HG02970 (cell line): Measurements from ENCODE around the gene P2RX4.
"Not testable (repeated sequence)": the region's sequence is repeated elsewhere in the genome, so short reads cannot be mapped to it uniquely, and the experiment has no call there.

ENCODE experiments used
- ATAC-seq: cut with Tn5 transposase; IDR thresholded peaks from one replicate; pipeline ENCODE4 v1.9.1; 2021; ENCODE audit warnings: mild to moderate bottlenecking, moderate library complexity, moderate number of reproducible peaks; ENCODE audit not compliant: unreplicated experiment, low FRiP score

Gene P2RX4, protein sequence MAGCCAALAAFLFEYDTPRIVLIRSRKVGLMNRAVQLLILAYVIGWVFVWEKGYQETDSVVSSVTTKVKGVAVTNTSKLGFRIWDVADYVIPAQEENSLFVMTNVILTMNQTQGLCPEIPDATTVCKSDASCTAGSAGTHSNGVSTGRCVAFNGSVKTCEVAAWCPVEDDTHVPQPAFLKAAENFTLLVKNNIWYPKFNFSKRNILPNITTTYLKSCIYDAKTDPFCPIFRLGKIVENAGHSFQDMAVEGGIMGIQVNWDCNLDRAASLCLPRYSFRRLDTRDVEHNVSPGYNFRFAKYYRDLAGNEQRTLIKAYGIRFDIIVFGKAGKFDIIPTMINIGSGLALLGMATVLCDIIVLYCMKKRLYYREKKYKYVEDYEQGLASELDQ

DNA sequence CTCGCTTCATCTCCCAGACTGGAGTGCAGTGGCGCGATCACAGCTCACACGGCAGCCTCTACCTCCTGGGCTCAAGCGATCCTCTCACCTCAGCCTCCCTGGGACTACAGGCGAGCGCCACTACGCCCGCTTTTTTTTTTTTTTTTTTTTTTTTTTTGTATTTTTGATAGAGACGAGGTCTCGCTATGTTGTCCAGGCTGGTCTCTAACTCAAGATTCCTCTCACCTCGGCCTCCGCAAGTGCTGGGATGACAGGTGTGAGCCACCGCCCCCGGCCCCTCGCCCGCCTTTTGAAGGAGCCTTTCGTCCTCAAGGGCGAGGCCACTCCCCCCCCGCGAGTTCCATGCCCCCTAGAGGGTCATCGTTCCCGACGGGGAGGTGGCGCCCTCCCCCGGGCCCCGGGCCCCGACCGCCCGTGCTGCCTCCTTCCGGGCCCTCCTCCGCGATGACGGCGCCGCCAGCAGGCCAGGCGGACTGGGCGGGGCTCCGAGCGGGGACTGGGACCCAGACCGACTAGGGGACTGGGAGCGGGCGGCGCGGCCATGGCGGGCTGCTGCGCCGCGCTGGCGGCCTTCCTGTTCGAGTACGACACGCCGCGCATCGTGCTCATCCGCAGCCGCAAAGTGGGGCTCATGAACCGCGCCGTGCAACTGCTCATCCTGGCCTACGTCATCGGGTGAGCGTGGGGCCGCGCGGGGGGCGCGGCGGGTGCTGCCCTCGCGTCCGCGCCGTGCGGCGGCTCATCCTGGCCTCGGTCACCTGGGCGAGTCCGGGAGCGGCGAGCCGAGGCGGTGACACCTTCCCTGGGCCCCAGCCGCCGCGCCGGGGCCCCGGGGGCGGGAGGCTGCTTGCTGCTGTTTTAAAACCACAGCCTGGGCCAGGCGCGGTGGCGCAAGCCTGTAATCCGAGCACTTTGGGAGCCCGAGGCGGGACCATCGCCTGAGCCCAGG, at the start of gene P2RX4:
Gene P2RX4, plus strand, starts transcription at position 506 of the 949 bp plus-strand sequence. Its CDS starts 36 bp downstream, at position 542.
- peak; percentile 70 for ATAC-seq

DNA sequence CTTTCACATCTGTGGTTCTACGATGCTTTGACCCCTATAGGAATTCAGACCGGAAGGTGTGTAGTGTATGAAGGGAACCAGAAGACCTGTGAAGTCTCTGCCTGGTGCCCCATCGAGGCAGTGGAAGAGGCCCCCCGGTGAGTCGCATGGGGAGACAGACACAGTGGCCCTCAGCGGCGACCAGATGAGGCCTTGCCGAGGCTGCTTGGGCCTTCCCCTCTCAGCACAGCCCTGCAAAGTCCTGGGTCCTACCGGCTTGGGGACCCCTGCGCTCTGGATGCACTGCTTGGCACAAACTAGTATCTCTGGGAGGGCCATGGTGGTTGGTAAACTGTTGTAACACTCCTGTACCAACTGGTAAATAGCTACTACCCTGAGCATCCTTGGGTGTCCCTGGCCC, 47.5 kb upstream of the P2RX4 start:
- no peak for ATAC-seq

- no peak for ATAC-seq
Measured at GRCh38 chr12:121162985-121163384, 46.9 kb upstream of the P2RX4 start.

- not testable (repeated sequence) for ATAC-seq
Measured at GRCh38 chr12:121164839-121165238, 45.1 kb upstream of the P2RX4 start.

GRCh38 chr12:121165316-121165715, 44.6 kb upstream of the P2RX4 start:
- no peak for ATAC-seq

DNA sequence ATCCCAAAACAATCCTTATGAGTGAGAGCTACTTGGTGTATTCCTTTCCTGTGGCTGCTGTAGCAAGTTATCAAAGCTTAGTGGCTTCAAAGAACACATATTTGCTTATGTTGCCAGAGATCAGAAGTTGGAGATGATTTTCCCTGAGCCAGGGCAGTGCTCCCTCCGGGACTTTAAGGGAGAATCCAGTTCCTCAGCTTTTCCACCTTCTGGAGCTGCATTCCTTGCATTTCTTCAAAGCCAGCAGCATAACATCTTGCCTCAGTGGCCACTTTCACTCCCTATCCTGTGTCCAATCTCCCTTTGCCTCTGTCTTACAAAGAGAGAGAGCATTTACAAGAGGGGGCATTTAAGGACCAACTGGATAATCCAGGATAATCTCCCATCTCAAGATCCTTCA, 43.6 kb upstream of the P2RX4 start:
- no peak for ATAC-seq

GRCh38 chr12:121167232-121167820, 42.6 kb upstream of the P2RX4 start:
- ATAC-seq, result no peak

DNA sequence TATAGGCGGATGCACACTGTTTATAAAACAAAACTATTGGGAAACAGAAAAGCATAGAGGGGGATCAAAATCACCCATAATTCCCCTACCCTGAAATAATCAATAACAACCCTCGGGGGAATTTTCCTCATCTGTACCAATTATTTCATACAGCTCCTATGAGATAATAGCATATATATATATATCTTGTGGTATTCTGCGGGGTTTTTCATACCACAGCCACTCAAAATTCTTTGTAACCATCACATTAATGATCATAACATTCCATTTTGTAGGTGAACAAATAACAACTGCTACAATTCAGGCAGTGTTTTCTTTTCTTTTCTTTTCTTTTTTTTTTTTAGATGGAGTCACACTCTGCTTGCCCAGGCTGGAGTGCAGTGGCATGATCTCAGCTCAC, 42.0 kb upstream of the P2RX4 start:
- ATAC-seq, result no peak

- ATAC-seq, result no peak
Measured at GRCh38 chr12:121170151-121170550, 39.8 kb upstream of the P2RX4 start.

DNA sequence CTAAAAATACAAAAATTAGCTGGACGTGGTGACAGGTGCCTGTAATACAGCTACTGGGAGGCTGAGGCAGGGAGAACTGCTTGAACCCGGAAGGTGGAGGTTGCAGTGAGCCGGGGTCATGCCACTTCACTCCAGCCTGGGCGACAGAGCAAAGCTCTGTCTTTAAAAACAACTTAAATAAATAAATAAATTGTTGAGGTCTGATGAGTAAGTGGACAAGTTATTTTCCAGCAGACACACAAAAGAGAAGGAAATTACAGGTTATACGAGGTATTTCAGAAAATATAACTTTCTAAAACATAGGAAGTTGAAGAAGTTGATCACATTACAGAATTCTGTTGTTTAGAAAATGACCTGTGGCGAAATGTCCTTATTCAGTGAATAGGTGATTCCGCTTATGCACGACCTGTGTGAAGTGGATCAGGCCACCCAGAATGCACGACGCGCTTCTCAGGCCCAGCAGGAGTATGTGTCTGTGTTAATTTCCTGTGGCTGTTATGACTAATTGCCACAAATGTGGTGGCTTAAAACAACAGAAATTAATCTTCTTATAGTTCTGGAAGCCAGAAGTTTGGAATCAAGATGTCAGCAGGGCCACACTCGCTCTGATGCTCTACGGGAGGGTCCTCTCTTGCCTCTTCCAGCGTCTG, 39.2 kb upstream of the P2RX4 start:
- ATAC-seq, result no peak

DNA sequence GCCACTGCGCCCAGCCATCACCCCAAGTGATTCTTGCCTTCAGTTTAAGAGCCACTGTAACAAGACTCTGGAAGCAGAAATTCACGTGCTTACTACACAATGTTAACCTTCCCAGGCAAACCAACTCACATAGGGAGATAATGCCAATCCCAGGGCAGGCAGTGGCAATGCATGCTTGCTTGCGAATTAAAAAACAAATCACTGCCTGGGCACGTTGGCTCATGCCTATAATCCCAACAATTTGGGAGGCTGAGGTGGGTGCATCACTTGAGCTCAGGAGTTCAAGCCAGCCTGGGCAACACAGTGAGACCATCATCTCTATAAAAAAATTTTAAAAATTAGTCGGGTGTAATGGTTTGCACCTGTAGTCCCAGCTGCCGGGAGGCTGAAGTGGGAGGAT, 37.8 kb upstream of the P2RX4 start:
- no peak for ATAC-seq

DNA sequence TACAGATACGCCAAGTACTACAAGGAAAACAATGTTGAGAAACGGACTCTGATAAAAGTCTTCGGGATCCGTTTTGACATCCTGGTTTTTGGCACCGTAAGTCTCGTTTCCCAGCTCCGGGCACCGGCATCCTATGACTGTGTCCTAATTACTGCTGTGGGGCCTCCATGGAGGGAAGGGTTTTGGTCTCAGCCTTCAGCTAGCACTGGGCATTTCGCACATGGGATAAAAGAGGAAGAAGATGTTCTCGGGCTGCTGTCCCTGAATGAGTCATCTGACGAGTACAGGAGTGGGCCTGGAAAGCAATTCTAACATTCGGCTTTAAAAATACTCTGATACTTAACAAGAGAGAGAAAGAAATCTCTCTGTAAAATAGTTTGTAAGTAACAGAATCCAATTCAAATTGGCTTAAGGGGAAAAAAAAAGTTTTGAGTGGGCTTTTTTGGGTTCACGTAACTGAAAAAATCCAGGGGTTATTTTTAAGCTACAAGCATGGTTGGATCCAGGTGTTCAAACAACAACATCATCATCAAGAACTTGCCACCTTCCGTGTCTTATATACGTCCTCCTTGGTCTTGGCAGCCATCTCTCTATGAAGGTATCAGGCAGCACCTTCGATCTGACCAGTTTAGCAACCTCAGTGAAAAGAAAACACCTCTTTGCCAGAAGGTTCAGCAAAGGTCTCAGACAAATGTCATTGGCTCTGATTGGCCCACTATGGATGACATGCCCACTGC, 34.4 kb upstream of the P2RX4 start:
- ATAC-seq, result no peak

- ATAC-seq, result no peak
Measured at GRCh38 chr12:121176826-121177529, 33.0 kb upstream of the P2RX4 start.

DNA sequence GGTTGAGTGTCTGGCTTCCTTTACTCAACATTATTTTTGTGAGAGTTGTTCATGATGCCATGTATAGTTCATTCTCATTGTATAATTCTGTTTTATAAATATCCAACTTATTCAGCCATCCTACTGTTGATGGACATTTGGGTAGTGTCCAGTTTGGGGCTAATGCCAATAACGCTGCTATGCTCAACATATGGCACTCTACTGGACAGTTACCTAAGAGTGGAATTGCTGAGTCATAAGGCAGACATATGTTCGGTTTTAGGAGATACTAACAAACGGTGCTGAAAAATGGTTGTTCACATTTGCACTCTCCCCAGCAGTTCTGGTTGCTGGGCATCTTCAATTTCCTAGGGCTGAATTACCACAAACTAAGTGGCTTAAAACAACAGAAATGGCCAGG, 28.7 kb upstream of the P2RX4 start:
- ATAC-seq, result no peak

- no peak for ATAC-seq
Measured at GRCh38 chr12:121182222-121182893, 27.6 kb upstream of the P2RX4 start.

DNA sequence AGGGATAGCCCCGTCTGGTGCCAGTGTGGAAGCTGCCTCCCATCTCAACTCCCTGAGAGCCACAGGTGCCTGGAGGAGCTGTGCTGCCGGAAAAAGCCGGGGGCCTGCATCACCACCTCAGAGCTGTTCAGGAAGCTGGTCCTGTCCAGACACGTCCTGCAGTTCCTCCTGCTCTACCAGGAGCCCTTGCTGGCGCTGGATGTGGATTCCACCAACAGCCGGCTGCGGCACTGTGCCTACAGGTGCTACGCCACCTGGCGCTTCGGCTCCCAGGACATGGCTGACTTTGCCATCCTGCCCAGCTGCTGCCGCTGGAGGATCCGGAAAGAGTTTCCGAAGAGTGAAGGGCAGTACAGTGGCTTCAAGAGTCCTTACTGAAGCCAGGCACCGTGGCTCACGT, 25.5 kb upstream of the P2RX4 start:
- no peak for ATAC-seq

DNA sequence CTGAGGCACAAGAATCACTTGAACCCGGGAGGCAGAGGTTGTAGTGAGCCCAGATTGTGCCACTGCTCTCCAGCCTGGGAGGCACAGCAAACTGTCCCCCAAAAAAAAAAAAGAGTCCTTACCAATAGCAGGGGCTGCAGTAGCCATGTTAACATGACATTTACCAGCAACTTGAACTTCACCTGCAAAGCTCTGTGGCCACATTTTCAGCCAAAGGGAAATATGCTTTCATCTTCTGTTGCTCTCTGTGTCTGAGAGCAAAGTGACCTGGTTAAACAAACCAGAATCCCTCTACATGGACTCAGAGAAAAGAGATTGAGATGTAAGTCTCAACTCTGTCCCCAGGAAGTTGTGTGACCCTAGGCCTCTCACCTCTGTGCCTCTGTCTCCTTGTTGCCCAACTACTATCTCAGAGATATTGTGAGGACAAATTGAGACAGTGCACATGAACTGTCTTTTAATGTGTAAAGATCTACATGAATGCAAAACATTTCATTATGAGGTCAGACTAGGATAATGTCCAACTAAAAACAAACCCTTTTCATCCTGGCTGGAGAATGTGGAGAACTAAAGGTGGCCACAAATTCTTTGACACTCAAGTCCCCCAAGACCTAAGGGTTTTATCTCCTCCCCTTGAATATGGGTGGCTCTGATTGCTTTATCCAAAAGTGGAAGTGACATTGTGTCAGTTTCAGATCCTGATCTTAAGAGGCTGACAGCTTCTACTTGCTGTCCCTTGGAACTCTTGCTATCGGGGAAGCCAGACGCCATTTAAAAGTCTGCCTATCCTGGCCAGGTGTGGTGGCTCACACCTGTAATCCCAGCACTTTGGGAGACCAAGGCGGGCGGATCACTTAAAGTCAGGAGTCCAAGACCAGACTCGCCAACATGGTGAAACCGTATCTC, 24.7 kb upstream of the P2RX4 start:
- ATAC-seq, result no peak

GRCh38 chr12:121186826-121187225, 23.1 kb upstream of the P2RX4 start:
- no peak for ATAC-seq
